GM12891 (cell line): ENCODE data around the gene TESK2.
A peak's percentile ranks its signal among the peaks of the same experiment; 100 is the strongest.

ENCODE experiments used
- DNase-seq: peaks from one replicate; pipeline ENCODE4 v3.0.0; 2011; ENCODE audit warnings: low spot score; ENCODE audit not compliant: insufficient read length
- FAIRE-seq: peaks from 2 replicates; lab custom pipeline; 2011; peaks lifted over from hg19 to GRCh38; lab: Jason Lieb, UNC
- PAX5 ChIP-seq: IDR thresholded peaks from 2 replicates; pipeline ENCODE4 v1.6.1; 2011; ENCODE audit warnings: low read length, moderate library complexity, mild to moderate bottlenecking; ENCODE audit not compliant: insufficient read depth, severe bottlenecking
- POLR2A ChIP-seq: IDR thresholded peaks from 2 replicates; pipeline ENCODE4 v1.6.1; 2011; ENCODE audit warnings: low read depth, low read length, control low read depth
- POLR2AphosphoS5 ChIP-seq: IDR thresholded peaks from 2 replicates; pipeline ENCODE4 v1.6.1; 2011; ENCODE audit warnings: low read depth, low read length, control low read depth
- POU2F2 ChIP-seq: IDR thresholded peaks from 2 replicates; pipeline ENCODE4 v1.6.1; 2011; ENCODE audit warnings: low read depth, mild to moderate bottlenecking, control low read depth, low read length, moderate library complexity
- SPI1 ChIP-seq: IDR thresholded peaks from 2 replicates; pipeline ENCODE4 v1.6.1; 2011; ENCODE audit warnings: low read depth, low read length, control low read depth
- TAF1 ChIP-seq: IDR thresholded peaks from 2 replicates; pipeline ENCODE4 v1.6.1; 2011; ENCODE audit warnings: low read depth, low read length, control low read depth

Gene TESK2

DNA sequence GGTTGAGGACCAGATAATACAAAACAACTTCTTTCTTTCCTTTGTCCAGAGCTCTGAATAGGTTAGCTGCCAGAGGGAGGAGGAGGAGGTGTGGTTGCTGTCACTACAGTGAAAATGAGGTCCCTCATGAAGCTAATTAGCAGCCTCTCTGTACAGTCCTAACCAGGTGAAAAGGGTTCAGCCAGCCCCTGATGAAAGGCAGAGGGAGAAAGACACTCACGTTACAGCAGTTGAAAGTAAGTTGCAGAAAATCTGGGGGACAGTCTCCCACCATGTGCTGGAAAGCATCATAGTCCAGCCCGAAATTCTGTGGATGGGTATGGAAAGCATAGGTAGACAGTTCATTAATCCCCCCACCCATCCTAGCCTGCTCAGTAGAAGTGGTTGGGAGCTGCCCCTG lies 144.5 kb downstream of the TESK2 start:
- FAIRE-seq (no peak), DNase-seq (no peak)
- TF ChIP-seq POLR2A (peak; percentile 30; the same call in 1 of the 2 replicates), TAF1 (no peak)

- DNase-seq (no peak), FAIRE-seq (no peak)
- TF ChIP-seq PAX5: no peak
- no peak; the same call in 1 of the 2 replicates for TF ChIP-seq POLR2AphosphoS5
- TF ChIP-seq POLR2A: no peak
Observed at GRCh38 chr1:45345014-45345413, 145.9 kb downstream of the TESK2 start.

DNA sequence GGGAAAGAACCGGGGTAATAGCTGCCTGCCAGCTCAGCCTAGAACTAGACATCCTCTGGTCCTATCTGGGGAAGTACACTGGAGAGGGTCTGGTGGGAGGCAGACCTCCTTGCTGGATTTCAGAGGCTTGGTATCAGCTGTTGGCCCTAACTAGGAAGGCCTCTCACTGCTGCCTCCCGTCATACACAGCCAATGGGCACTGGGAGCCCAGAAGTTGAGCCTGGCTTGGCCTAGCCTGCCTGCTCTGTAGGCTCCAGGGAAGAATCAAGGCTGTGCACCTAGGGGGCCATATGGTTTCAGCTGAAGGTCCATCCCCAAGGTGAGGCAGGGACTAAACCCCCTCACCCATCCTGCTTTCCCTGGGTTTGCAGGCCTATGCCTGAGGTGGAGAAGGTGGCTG lies 146.5 kb downstream of the TESK2 start:
- DNase-seq (no peak), FAIRE-seq (no peak)
- TF ChIP-seq POLR2A (no peak), POU2F2 (no peak), PAX5 (no peak), POLR2AphosphoS5 (no peak), SPI1 (no peak), TAF1 (no peak)

DNA sequence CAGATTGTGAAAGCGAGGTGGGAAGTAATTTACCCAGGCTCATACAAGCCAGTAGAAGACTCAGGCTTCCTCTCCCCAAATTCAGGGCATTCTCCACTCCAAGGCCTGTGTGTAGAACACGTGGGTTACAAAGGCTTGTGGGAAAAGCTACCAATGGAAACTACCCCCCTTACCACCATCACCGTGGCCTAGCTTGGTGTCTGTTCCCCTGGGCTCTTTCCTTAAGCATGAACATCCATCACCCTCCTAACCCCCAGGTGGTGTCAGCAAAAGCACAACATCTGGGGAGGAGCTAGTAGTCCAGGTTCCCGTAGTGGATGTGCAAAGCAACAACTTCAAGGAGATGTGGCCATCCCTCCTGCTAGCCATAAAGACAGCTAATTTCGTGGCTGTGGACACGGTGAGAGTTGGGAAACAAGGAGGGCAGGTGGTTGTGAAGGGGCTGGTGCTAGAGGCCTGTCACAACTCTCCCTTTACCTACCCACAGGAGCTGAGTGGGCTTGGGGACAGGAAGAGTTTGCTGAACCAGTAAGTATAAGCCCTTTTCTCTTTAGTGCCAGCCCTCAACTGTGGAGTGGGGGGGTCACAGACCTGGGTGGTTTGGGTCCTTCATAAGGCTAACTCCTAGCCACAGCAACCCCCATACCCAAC lies 150.0 kb downstream of the TESK2 start:
- peak; percentile 57 for FAIRE-seq
- TF ChIP-seq TAF1 (no peak), POU2F2 (no peak), POLR2AphosphoS5 (no peak), PAX5 (no peak), SPI1 (no peak), POLR2A (no peak)
- DNase-seq: no peak

DNA sequence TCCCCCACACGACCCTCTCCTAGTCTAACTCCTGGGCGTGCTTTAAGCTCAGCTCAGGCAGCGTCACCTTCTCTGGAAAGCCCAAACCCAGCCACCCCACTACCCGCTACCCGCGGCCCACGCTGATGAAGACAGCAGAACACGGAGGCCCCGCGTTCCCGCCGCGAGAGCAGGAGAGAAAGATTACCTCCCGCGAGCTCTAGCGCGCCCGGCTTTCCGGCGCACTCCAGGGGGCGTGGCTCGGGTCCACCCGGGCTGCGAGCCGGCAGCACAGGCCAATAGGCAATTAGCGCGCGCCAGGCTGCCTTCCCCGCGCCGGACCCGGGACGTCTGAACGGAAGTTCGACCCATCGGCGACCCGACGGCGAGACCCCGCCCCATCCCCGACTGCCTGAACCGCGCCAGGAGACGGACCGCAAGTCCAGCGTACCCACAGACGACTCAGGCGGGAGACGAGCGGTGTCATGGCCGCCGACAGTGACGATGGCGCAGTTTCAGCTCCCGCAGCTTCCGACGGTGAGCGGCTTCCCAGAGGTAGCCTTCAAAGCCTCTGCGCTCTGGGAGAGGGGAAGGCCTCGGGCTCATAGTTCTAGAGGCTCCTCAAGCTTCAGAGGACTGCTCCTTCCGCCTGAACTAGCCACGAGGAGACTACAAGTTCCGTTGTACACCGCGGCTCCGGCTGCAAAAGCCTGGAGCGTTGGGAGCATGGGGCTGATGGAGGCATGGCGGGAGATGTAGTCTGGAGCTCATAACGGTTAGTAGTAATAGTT lies 151.0 kb downstream of the TESK2 start, which contains the start of the genes MUTYH and TOE1:
TSS of gene MUTYH (minus strand) at position 652 of the 770 bp plus-strand sequence. CDS start 5,935 bp downstream, outside the sequence.
TSS of gene TOE1 (plus strand) at position 382 of the 770 bp plus-strand sequence. CDS start at position 465, 83 bp downstream.
- DNase-seq (peak; percentile 94), FAIRE-seq (peak; percentile 98)
- TF ChIP-seq PAX5 (no peak), POU2F2 (no peak), POLR2AphosphoS5 (peak; percentile 79; the same call in 1 of the 2 replicates), TAF1 (peak; percentile 73), POLR2A (peak; percentile 72), SPI1 (no peak)

GRCh38 chr1:45337630-45338325 lies 153.2 kb downstream of the TESK2 start:
- DNase-seq (no peak), FAIRE-seq (no peak)
- TF ChIP-seq SPI1: no peak
- no peak for TF ChIP-seq PAX5
- TF ChIP-seq TAF1: no peak

DNA sequence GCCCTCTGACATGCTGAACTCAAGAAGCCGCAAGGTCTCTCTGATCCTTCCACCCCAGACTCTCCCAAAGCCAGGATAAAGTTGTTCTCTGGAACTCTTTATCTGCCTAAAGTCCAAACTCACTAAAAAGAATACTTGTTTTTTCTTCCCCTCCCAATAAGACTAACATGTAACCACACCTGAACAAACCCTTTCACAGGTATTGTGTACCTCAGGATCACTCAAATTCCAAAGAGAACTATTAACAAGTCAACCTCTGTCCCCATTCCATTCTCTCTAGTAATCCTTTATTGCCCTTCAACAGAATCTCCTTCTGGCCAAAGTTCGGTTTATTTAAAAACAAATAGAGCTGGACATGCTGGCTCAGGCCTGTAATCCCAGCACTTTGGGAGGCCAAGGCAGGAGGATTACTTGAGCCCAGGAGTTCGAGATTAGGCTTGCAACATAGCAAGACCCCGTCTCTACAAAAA lies 155.1 kb downstream of the TESK2 start:
- FAIRE-seq (no peak), DNase-seq (no peak)
- TF ChIP-seq POLR2A (no peak), POLR2AphosphoS5 (no peak), SPI1 (no peak), PAX5 (no peak), POU2F2 (no peak)

DNA sequence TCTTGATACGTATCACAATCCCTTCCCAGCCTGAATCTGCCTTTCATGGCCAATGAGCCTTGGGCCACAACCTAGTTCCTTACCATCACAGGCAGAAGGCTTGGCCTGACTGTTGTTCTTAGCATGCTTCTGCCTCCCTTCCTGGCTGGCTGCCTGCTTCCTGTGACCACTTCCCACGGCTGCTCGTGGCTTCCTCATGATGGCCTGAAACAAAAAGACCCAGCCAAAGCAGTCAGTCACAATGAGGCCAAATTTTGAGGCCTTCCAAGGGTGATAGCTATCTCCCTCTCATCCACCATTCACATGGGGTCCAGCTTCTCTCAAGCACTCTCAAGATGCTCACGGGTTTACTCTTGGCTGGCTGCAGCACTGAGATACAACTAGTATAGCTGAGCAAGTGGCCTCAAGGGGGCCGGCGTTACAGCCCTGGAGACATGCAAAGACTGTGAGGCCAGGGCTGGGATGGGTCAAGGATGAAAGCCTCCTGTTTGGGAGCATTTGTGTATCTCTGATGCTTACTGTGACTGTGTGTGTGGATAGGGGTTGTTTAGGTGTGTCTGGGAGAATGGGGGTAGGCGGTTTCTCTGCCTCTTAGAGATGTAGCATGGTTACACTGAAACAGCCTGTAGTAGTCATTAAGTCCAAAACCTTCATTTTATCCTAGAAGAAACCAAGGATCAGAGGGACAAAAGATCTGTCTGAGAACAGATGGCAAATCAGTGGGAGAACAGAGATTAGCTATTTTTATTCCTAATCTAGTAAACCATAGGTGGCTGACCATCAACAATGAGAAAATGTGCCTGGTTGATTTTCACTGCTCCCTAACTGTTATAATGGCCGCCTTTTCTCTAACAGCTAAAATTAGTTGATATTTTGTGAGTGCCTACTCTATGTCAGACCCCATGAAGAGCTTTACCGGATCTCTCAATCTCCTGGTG lies 156.4 kb downstream of the TESK2 start:
- FAIRE-seq: no peak
- TF ChIP-seq POLR2A (no peak), SPI1 (no peak)
- no peak for DNase-seq

- no peak for DNase-seq
- no peak for TF ChIP-seq PAX5
- TF ChIP-seq POLR2A: no peak
- TF ChIP-seq POLR2AphosphoS5: no peak
- no peak for TF ChIP-seq POU2F2
- TF ChIP-seq TAF1: no peak
- no peak for TF ChIP-seq SPI1
- FAIRE-seq: no peak
Observed at GRCh38 chr1:45332346-45332720, 158.6 kb downstream of the TESK2 start.
